Loucy (cell line): ENCODE measurements around the gene DLK1.

Source experiments
- CTCF ChIP-seq: fragments of 200-600 bp; sonication (generic); conservative IDR thresholded peaks from 2 replicates; pipeline ENCODE4 v1.5.1; 2014; ENCODE audit warnings: mild to moderate bottlenecking, antibody characterized with exemption, low read length
- EZH2phosphoT487 ChIP-seq: fragments of 200-600 bp; IDR thresholded peaks from 2 replicates; pipeline ENCODE4 v1.6.1; 2018; ENCODE audit warnings: antibody characterized with exemption, mild to moderate bottlenecking, moderate library complexity, borderline replicate concordance

- TF ChIP-seq CTCF (no peak), EZH2phosphoT487 (no peak)
Measured at GRCh38 chr14:100710391-100710790, 16.3 kb upstream of the DLK1 start.
